Measurements from ENCODE around the gene CA14.
"Not testable (repeated sequence)": the region's sequence is repeated elsewhere in the genome, so short reads cannot be mapped to it uniquely, and the experiment has no call there.

The CA14 gene

DNA sequence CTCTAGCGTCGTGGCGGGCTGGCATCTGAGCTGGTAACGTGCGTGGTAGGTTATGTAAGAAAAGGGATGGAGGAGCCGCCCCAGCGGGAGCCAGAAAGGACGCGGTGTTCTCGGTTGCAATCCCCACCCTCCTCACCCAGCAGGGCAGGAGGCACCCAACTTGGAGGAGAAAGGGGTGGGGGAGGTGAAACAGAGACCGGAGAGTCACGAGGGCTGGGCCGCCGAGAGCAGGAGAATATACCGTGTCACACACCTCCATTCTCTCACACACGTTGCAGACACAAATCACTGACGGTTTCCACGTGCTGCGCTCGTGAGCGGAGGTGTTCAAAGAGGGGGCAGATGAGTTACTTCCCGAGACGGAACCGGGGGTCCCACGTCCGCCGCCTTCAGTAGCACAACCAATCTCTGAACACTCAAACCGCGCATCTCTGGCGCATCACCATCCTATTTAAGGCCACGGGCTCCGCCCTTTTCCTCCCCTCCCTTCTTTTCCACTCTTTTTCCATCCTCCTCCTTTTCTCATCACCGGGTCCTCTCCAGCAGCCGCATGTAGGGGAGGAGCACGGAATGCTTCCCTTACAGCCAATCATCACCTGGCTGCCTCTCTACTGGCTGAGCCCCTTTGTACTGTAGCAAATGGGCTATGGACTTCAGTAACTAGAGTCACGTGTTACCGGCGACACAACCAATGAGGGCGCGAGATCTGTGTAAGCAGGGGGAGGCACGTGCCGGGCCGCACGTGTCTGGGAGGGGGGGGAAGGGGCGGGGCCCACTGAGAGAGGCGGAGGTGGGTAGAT lies 24.4 kb downstream of the CA14 start, which contains the start of gene CIART:
CIART (plus strand) TSS at position 797 of the 800 bp plus-strand sequence. CDS start 714 bp downstream, outside the sequence.
- DNase-seq, result peak; percentile 98 to 99

DNA sequence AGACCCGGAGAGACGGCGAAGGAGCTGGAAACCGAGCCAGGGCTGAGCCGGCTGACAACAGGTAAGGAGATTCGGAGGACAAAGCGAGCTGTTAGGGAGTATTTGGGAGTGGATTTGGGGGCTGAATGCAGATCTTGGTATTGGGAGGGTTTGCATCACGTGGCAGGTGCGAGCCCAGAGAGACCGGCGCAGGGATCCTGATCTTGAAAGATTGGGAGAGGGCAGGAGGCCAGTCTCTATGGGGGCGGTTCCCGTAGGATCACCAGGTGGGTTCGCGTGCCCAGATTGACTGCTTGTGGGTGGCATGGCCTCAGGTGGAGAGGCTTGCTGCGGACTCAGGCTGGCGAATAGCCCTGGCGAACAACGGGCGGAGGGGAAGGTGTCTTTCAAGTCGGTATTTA lies 25.0 kb downstream of the CA14 start:
- no peak for DNase-seq

DNA sequence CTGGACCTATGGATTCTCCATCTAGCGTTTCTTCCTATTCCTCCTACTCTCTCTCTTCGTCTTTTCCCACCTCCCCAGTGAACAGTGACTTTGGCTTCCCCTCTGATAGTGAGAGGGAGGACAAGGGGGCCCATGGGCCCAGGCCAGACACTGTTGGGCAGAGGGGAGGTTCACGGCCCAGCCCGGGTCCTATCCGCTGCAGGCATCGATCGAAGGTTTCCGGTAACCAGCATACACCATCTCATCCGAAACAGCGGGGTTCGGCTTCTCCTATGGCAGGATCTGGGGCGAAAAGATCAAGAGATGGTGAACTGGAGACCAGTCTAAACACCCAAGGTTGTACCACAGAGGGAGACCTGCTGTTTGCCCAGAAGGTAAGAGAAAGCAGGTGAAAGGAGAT lies 25.7 kb downstream of the CA14 start:
- no peak for DNase-seq

DNA sequence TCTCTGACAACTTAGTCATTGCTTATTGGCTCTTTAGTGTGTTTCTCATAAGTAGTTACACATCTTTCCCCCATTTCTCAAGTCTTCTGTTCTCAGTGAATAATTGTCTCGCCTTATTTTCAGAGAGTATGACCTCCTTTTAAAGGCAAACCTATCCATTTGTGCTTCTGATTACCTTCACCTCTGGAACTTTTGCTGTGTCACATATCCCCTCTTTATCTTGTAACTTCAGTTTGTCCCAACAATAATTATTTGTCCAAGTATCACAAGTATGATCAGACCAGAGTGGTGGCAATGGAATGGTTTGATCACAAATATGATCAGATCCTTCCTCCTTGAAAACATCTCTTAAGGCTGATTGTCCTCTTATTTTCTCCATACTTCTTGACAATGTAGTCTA lies 30.8 kb downstream of the CA14 start:
- no peak for DNase-seq

DNA sequence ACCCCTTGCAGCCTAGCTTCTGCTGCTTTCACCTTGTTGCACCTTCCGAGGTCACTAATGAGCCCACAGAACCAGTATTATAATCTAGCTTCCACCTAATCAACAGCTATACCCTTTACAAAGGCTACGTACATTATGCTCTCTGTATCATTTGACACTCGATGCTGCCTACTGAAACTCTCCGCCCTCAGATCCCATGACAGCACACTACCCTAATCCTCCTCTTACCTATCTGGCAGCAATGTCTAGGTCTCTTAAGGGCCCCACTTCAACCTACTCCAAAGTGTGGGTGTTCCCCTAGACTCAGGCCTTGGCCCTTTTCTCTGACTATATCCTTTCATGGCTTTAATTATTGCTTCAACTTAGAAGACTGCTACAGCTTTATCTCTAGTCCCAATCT lies 31.2 kb downstream of the CA14 start:
- no peak for DNase-seq

DNA sequence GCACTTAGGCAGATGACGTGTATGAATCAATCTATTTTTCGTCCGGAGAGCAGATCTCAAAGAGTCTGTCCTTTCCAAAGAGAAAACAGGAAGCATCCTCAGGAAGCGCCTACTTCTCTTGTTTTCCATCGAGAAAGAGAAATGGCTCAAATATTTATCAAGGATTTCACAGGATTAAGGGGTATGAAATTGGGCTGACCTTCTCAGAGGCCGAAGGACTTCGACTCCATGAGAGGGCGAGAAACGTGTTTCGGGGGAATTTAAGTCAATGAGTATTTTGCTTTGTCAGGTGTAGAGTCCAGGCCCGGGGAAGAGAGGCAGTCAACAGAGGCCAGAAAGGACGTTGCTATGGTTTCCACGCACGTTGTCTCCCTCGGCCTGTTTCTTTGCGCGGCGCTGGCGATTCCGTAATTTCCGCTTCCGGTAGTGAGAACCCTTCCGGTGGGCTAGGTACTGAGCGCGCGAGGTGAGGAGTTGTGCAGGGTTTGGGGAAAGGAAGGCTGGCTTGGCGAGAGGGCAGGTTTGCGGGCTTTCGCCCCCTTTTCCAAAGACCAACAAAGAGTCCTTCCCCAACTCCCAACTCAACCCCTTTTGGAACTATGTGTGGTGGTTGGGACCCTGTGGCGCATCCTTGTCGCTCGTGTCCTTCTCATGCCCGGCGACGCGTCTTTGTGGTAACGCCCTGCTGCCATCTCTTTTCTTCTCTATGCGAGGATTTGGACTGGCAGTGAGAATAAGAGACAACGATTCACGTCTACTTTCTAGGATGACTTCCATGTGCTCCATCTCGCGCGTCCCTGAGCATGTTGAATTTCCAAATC lies 36.1 kb downstream of the CA14 start, which contains the start of gene MRPS21:
MRPS21 (plus strand) TSS at position 429 of the 821 bp plus-strand sequence. CDS start 506 bp downstream, outside the sequence.
- peak; percentile 90 to 93 for DNase-seq

DNA sequence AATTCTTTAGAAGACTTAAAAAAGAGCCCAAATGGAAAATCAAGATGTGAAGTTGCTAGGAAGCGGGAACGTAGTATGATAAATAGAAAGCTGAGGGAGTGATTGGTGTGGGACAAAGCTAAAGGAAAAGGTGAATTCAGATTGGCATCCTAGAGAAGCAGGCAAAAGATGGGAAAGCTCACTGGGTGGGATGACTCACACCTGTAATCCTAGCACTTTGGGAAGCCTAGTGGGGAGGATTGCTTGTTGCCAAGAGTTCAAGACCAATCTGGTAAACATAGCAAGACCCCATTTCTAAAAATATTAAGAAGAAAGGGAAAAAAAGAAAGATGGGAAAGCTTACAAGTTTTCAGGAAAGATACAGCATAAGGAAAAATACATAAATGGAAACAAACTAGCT lies 37.9 kb downstream of the CA14 start:
- no peak for DNase-seq

DNA sequence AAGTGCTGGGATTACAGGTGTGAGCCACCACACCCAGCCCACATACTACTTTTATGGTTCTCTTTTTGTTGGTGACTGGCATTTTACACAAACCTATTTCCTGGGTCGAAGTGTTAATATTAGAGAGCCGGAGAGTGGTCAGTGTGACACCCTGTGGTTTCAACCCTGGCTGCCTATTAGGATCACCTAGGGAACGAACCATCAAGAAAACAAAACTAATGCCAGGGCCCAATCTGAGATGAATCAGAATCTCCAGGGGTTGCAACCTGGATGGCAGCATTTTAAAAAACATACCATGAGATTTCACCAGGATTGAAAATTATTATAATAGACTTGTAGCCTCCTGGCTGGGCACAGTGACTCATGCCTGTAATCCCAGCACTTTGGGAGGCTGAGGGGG lies 42.1 kb downstream of the CA14 start:
- DNase-seq, result no peak

DNA sequence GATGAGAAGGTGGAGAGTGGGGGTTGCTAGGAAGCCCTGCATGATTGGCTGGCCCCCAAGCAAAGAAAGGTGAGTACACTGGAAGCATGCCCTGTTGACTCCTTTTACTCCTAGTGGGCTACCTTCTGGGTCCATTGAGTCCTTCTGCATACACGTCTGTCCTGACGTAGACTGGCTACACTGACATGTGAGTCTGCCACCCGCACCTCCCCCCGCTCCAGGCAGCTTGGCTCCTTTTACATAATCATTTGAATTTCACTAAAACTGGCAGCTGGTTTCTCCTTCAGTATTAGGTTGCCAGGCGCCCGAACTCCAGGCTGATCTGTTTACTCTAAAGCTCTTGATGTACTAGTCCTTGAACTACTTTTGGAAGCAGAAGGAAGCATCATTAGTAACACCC lies 44.8 kb downstream of the CA14 start:
- DNase-seq, result no peak

DNA sequence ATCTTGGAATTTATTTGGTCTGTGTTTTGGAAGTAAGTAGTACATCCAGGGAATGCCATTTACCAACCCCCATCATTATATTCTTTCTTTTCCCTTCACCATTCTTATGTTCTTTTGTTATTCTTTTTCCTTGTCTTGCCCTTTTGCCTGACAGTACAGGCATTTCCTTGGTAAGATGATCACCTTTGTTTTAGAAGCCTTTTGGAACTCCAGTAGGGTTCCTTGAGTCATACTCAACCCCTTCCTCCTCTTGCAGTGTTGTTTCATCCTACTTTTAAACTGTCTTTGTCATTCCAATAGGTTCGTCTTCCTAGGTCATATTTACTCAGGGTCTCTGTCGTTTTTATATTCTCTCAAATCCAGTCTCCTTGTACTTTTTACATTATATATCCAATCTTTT lies 45.3 kb downstream of the CA14 start:
- no peak for DNase-seq

DNA sequence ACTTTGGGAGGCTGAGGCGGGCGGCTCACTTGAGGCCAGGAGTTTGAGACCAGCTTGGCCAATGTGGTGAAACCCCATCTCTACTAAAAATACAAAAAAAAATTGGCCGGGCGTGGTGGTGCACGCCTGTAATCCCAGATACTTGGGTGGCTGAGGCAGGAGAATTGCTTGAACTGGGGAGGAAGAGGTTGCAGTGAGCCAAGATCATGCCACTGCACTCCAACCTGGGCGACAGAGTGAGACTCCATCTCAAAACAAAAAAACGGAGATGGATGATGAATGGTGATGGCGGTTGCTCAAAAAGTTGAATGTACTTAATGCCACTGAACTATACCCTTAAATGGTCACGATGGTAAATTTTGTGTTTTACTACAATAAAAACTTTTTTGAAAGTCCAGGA lies 51.0 kb downstream of the CA14 start:
- DNase-seq, result not testable (repeated sequence)

DNA sequence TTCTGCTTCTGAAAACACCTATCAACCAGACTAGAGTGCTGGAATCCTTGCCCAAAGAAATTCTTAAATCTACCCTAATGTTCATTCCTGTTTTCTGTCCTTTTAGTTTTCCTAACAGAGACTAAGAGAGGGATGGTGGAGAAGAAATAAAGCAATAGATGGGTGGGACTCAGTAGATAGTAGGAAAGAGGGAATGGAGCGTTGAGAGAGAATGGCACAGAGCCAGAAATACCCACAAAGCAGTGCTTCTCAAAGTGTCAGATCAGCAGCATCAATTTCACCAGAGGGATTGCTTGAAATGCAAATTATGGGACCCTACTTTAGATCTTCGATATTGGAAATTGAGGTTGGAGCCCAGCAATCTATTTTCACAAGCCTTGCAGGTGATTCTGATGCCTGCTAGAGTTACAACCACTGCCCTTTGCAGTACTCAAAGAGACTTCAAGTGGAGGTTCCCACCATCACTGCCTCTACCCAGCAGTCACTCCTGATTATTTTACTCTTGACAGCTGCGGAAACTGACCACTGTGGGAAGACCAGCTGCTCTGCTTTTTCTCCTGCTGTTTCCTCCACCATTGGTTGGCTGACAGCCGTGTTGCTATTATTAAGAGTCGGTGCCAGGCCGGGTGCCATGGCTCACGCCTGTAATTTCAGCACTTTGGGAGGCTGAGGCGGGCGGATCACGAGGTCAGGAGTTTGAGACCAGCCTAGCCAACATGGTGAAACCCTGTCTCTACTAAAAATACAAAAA lies 52.4 kb downstream of the CA14 start:
- DNase-seq, result peak in 1 of 2 experiments; percentile 26

DNA sequence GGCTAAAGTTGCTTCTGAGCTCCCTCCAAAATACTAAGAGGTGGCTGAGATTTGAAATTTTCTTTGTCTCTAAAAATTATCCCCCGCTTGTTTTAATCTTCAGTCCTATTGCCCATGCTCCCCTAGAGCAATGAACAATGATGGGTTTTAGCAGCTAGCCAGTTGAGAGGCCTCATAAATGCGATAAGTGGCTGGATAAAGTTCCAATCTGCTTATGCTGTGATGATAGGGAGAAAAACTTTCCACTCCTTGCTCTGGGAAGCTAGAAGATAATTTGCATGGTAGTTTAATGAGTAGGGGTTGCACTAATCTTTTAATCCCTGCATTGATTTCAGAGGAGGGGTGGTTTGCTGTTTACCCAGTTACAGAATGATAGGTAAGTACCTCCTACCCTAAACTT lies 54.2 kb downstream of the CA14 start:
- no peak for DNase-seq
